KOPT-K1 (cell line): ENCODE data around the gene CFD.
"Not testable (repeated sequence)": the region's sequence is repeated elsewhere in the genome, so short reads cannot be mapped to it uniquely, and the experiment has no call there.

Experiments
- H3K27ac ChIP-seq: fragments of 200-600 bp; sonication (generic); 2 replicates; pipeline ENCODE4 v1.5.1; 2016; ENCODE audit warnings: antibody characterized with exemption, mild to moderate bottlenecking, low read depth, low read length; ENCODE audit not compliant: poor library complexity, severe bottlenecking
- H3K36me3 ChIP-seq: fragments of 200-600 bp; sonication (generic); 2 replicates; pipeline ENCODE4 v1.5.1; 2017; ENCODE audit warnings: antibody characterized with exemption, mild to moderate bottlenecking, low read length, moderate library complexity; ENCODE audit not compliant: insufficient read depth
- H3K9me3 ChIP-seq: fragments of 200-600 bp; sonication (generic); 2 replicates; pipeline ENCODE4 v1.5.1; 2017; ENCODE audit warnings: antibody characterized with exemption, low read length, mild to moderate bottlenecking; ENCODE audit not compliant: insufficient read depth, poor library complexity, severe bottlenecking

The CFD gene

GRCh38 chr19:871446-872265 lies 12.2 kb downstream of the CFD start:
- no peak overlapping the region for H3K27ac ChIP-seq
- peaks cover 69% of the 10 kb centered on the region; the same call in 1 of the 2 replicates for H3K36me3 ChIP-seq
- no peaks in the 10 kb centered on the region for H3K9me3 ChIP-seq

GRCh38 chr19:872266-872951 lies 12.9 kb downstream of the CFD start:
- peaks cover 66% of the 10 kb centered on the region; the same call in 1 of the 2 replicates for H3K36me3 ChIP-seq
- no peaks in the 10 kb centered on the region for H3K9me3 ChIP-seq
- no peak overlapping the region for H3K27ac ChIP-seq

DNA sequence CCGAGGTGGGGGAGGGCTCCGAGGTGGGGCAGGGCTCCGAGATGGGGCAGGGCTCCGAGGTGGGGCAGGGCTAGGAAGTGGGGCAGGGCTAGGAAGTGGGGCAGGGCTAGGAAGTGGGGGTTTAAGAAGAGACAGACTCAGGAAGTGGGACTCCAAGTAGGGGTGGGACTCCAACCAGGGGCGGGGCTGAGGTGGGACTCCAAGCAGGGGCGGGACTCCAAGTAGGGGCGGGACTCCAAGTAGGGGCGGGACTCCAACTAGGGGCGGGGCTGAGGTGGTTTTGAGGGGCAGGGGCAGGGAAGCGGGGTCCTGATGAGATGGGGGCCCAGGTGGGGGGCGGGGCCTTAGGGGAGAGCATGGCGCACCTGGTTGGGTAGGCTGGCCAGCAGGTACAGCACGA lies 13.6 kb downstream of the CFD start:
- Histone ChIP-seq H3K36me3 (peaks cover 60% of the 10 kb centered on the region; the same call in 1 of the 2 replicates), H3K27ac (no peak overlapping the region), H3K9me3 (no peaks in the 10 kb centered on the region)

- Histone ChIP-seq H3K27ac (no peak overlapping the region), H3K36me3 (peaks cover 55% of the 10 kb centered on the region; the same call in 1 of the 2 replicates), H3K9me3 (no peaks in the 10 kb centered on the region)
These were observed 14.1 kb downstream of the CFD start for GRCh38 chr19:873561-874041.

GRCh38 chr19:875265-875879 lies 15.9 kb downstream of the CFD start:
- peaks cover 40% of the 10 kb centered on the region; the same call in 1 of the 2 replicates for H3K36me3 ChIP-seq
- H3K27ac ChIP-seq, result no peak overlapping the region
- no peaks in the 10 kb centered on the region for H3K9me3 ChIP-seq

DNA sequence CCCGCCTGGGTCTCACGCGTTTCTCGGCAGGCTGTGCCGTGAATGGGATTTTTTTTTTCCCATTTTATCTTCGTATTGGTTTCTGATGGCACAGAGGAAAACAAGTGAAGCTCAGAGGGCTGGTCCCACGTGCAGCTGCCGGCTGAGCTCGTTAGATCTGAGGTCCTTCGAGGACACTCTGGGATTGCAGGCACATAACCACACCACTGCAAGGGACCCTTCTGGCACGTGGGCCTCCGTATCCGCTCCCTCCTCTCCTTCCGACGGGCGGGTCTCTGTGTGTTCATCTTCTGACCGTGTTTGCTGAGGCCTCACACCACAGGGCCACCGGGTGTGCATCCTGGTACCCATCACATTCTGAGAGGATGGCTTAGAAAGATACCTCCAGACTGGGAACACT lies 16.6 kb downstream of the CFD start:
- Histone ChIP-seq H3K36me3 (peaks cover 36% of the 10 kb centered on the region; the same call in 1 of the 2 replicates), H3K27ac (no peak overlapping the region)

DNA sequence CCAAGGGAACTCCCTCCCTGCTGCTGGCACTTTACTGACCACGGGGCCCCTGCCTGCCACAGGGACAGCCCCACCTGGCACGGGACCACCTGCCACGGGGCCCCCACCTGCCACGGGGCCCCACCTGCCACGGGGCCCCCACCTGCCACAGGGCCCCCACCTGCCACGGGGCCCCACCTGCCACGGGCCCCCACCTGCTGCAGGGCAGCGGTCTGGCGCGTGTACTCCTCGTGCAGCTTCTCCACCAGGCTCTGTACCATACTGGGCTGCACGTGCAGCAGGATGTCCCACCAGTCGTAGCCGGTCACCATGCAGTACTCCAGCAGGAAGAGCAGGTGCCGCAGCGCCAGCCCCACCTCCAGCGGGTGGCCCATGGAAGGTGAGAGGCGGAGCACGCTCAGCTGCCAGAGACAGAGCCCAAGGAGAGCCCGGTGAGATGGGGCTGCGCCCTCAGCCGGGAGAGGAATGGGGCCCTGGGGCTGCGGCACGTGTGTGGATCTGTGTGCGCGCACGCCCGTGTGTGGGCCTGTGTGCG lies 17.4 kb downstream of the CFD start:
- H3K27ac ChIP-seq, result no peak overlapping the region
- H3K9me3 ChIP-seq, result no peaks in the 10 kb centered on the region
- peaks cover 39% of the 10 kb centered on the region; the same call in 1 of the 2 replicates for H3K36me3 ChIP-seq

More for the DNA sequence above, 16.6 kb downstream of the CFD start:
- no peaks in the 10 kb centered on the region for H3K9me3 ChIP-seq

GRCh38 chr19:877992-878660 lies 18.7 kb downstream of the CFD start:
- H3K9me3 ChIP-seq, H3K27ac ChIP-seq: not testable (repeated sequence)
- peaks cover 51% of the 10 kb centered on the region; the same call in 1 of the 2 replicates for H3K36me3 ChIP-seq

- not testable (repeated sequence) for H3K27ac ChIP-seq, H3K9me3 ChIP-seq
- peaks cover 53% of the 10 kb centered on the region; the same call in 1 of the 2 replicates for H3K36me3 ChIP-seq
These were observed 19.5 kb downstream of the CFD start for GRCh38 chr19:878751-879561.

- Histone ChIP-seq H3K36me3 (peaks cover 49% of the 10 kb centered on the region; the same call in 1 of the 2 replicates), H3K27ac (no peak overlapping the region), H3K9me3 (no peaks in the 10 kb centered on the region)
These were observed 20.4 kb downstream of the CFD start for GRCh38 chr19:879711-880438.

- Histone ChIP-seq H3K9me3 (no peaks in the 10 kb centered on the region), H3K27ac (no peak overlapping the region), H3K36me3 (peaks cover 53% of the 10 kb centered on the region; the same call in 1 of the 2 replicates)
These were observed 22.1 kb downstream of the CFD start for GRCh38 chr19:881385-882071.

- H3K36me3 ChIP-seq, result peaks cover 64% of the 10 kb centered on the region
- no peaks in the 10 kb centered on the region for H3K9me3 ChIP-seq
- H3K27ac ChIP-seq, result no peak overlapping the region
These were observed 23.5 kb downstream of the CFD start for GRCh38 chr19:882871-883497.
